ENCODE measurements around the gene KRTAP10-12.

- TF ChIP-seq, protein P1, sequence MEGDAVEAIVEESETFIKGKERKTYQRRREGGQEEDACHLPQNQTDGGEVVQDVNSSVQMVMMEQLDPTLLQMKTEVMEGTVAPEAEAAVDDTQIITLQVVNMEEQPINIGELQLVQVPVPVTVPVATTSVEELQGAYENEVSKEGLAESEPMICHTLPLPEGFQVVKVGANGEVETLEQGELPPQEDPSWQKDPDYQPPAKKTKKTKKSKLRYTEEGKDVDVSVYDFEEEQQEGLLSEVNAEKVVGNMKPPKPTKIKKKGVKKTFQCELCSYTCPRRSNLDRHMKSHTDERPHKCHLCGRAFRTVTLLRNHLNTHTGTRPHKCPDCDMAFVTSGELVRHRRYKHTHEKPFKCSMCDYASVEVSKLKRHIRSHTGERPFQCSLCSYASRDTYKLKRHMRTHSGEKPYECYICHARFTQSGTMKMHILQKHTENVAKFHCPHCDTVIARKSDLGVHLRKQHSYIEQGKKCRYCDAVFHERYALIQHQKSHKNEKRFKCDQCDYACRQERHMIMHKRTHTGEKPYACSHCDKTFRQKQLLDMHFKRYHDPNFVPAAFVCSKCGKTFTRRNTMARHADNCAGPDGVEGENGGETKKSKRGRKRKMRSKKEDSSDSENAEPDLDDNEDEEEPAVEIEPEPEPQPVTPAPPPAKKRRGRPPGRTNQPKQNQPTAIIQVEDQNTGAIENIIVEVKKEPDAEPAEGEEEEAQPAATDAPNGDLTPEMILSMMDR (IDR thresholded peaks at IDR 0.05): no peak
- TF ChIP-seq POLR2AphosphoS5 (IDR thresholded peaks at IDR 0.05): no peak
Observed at GRCh38 chr21:44710756-44711326, 13.9 kb downstream of the KRTAP10-12 start.

All from prostate gland (tissue), 2 donors.